Measurements from ENCODE around the gene ILDR1. TPM values are rescaled to one million over a fixed set of nuclear protein-coding genes. Genes with fewer than 3 reads are reported as not detected.

ILDR1 gene
- total and polyA plus RNA-seq, 2 of the 4 experiments (the other 2 are of a cell fraction): not detected

- H2BK15ac ChIP-seq (ENCODE audit: low read depth, low read length): no peak overlapping the region
- no TSS peak for BruUV-seq (replicated peaks)
- H2AK9ac ChIP-seq (replicated peaks; ENCODE audit: low read depth, low read length, poor library complexity): no peak overlapping the region
- no peak for TF ChIP-seq MAZ (IDR thresholded peaks at IDR 0.05; ENCODE audit: borderline replicate concordance, low read depth, low read length)
- TF ChIP-seq, protein P1, sequence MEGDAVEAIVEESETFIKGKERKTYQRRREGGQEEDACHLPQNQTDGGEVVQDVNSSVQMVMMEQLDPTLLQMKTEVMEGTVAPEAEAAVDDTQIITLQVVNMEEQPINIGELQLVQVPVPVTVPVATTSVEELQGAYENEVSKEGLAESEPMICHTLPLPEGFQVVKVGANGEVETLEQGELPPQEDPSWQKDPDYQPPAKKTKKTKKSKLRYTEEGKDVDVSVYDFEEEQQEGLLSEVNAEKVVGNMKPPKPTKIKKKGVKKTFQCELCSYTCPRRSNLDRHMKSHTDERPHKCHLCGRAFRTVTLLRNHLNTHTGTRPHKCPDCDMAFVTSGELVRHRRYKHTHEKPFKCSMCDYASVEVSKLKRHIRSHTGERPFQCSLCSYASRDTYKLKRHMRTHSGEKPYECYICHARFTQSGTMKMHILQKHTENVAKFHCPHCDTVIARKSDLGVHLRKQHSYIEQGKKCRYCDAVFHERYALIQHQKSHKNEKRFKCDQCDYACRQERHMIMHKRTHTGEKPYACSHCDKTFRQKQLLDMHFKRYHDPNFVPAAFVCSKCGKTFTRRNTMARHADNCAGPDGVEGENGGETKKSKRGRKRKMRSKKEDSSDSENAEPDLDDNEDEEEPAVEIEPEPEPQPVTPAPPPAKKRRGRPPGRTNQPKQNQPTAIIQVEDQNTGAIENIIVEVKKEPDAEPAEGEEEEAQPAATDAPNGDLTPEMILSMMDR (conservative IDR thresholded peaks at IDR 0.05; ENCODE audit: low read depth, low read length): no peak
- TF ChIP-seq, protein P2, sequence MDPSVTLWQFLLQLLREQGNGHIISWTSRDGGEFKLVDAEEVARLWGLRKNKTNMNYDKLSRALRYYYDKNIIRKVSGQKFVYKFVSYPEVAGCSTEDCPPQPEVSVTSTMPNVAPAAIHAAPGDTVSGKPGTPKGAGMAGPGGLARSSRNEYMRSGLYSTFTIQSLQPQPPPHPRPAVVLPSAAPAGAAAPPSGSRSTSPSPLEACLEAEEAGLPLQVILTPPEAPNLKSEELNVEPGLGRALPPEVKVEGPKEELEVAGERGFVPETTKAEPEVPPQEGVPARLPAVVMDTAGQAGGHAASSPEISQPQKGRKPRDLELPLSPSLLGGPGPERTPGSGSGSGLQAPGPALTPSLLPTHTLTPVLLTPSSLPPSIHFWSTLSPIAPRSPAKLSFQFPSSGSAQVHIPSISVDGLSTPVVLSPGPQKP (IDR thresholded peaks at IDR 0.05; ENCODE audit: borderline replicate concordance, low read depth, low read length): no peak
- TF ChIP-seq MAFK (IDR thresholded peaks at IDR 0.05; ENCODE audit: low read depth, low read length): no peak
- TF ChIP-seq CHD1 (IDR thresholded peaks at IDR 0.05; ENCODE audit: low read depth, low read length): no peak
- TF ChIP-seq FOS (IDR thresholded peaks at IDR 0.05; ENCODE audit: low read depth, low read length): no peak
- no peak for TF ChIP-seq SMC3 (IDR thresholded peaks at IDR 0.05; ENCODE audit: low read depth, low read length)
- TF ChIP-seq RFX5 (IDR thresholded peaks at IDR 0.05; ENCODE audit: low read depth, low read length): no peak
- no peak for TF ChIP-seq NFE2L2 (IDR thresholded peaks at IDR 0.05; ENCODE audit: low read depth, low read length)
- TF ChIP-seq CEBPB (IDR thresholded peaks at IDR 0.05; ENCODE audit: low read depth, low read length): no peak
- TF ChIP-seq POLR2A (IDR thresholded peaks at IDR 0.05; ENCODE audit: low read depth, low read length): no peak
- TF ChIP-seq, protein P3, sequence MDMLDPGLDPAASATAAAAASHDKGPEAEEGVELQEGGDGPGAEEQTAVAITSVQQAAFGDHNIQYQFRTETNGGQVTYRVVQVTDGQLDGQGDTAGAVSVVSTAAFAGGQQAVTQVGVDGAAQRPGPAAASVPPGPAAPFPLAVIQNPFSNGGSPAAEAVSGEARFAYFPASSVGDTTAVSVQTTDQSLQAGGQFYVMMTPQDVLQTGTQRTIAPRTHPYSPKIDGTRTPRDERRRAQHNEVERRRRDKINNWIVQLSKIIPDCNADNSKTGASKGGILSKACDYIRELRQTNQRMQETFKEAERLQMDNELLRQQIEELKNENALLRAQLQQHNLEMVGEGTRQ (IDR thresholded peaks at IDR 0.05; ENCODE audit: low read depth, low read length): no peak
- no peak for TF ChIP-seq RAD21 (IDR thresholded peaks at IDR 0.05; ENCODE audit: low read length)
- no peak for TF ChIP-seq MXI1 (IDR thresholded peaks at IDR 0.05; ENCODE audit: borderline replicate concordance, low read depth, low read length)
- TF ChIP-seq RCOR1 (IDR thresholded peaks at IDR 0.05; ENCODE audit: insufficient replicate concordance, low read length): no peak
- no peak for TF ChIP-seq BHLHE40 (IDR thresholded peaks at IDR 0.05; ENCODE audit: low read depth, low read length)
- no peak overlapping the region for H3K14ac ChIP-seq (replicated peaks; ENCODE audit: low read depth, low read length)
- WGBS, 2 experiments (ENCODE audit: extremely low coverage in 2 of 2, insufficient read length in 1 of 2): no CpG with 5 or more reads among the region's 1 CpG
- H2BK20ac ChIP-seq (ENCODE audit: low read depth, low read length): no peak overlapping the region
- H4K5ac ChIP-seq (ENCODE audit: low read depth, low read length): no peak overlapping the region
- no peaks in the 10 kb centered on the region for H3K9me3 ChIP-seq (ENCODE audit: control insufficient read depth, insufficient read depth, low read length)
- DNase-seq: no peak
- H3K27me3 ChIP-seq (ENCODE audit: control insufficient read depth, insufficient read depth, low read length): peaks cover 21% of the 10 kb centered on the region
- H3K23ac ChIP-seq (ENCODE audit: low read depth, low read length): no peak overlapping the region
- dilution Hi-C loops (cut with HindIII; ENCODE audit: low sequenced_read_pairs, unreplicated experiment) (no loop called here), intact Hi-C loops (cut with micrococcal nuclease) (no loop called here), in situ Hi-C loops (cut with MboI; ENCODE audit: low sequenced_read_pairs) (no loop called here)
- no peaks in the 10 kb centered on the region for H4K20me1 ChIP-seq (ENCODE audit: insufficient read depth, low read length)
- no peak overlapping the region for H3K18ac ChIP-seq (ENCODE audit: low read depth, low read length)
- no peak overlapping the region for H3K4ac ChIP-seq (ENCODE audit: low read depth, low read length)
- no peak overlapping the region for H4K8ac ChIP-seq (ENCODE audit: low read depth in 2 of 2, low read length in 2 of 2)
- H3K4me2 ChIP-seq (ENCODE audit: low read depth, low read length): no peak overlapping the region
- ChIA-PET POLR2A (ENCODE audit: unreplicated experiment) (no interaction called here), CTCF (no interaction called here)
- no peak overlapping the region for H2BK5ac ChIP-seq (ENCODE audit: low read depth, low read length, poor library complexity, severe bottlenecking)
- H3K56ac ChIP-seq (ENCODE audit: extremely low read depth, insufficient read depth, low read length): no peak overlapping the region
- H3K4me3 ChIP-seq (ENCODE audit: insufficient read depth, low read depth, low read length): no peak overlapping the region
- H2AFZ ChIP-seq (replicated peaks; ENCODE audit: low read length, poor library complexity): no peak overlapping the region
- no peak overlapping the region for H3K9ac ChIP-seq (ENCODE audit: low read depth, low read length)
- no peaks in the 10 kb centered on the region for H3K9me1 ChIP-seq (ENCODE audit: insufficient read depth, low read length)
- ATAC-seq (ENCODE audit: low read depth): no peak
- H3K79me1 ChIP-seq (ENCODE audit: low read depth in 1 of 2, low read length in 2 of 2): no peaks in the 10 kb centered on the region
- no peaks in the 10 kb centered on the region for H3K4me1 ChIP-seq (ENCODE audit: control insufficient read depth, insufficient read depth, low read length)
- no peak overlapping the region for H3K27ac ChIP-seq (ENCODE audit: insufficient read depth, low read length)
- H3K36me3 ChIP-seq (ENCODE audit: control insufficient read depth, insufficient read depth, low read length): no peaks in the 10 kb centered on the region
- H4K91ac ChIP-seq (ENCODE audit: insufficient read depth, low read depth, low read length): no peak overlapping the region
- no peak overlapping the region for H2BK120ac ChIP-seq (ENCODE audit: low read depth, low read length)
- no peak overlapping the region for H2AK5ac ChIP-seq (ENCODE audit: low read depth, low read length)
Measured at GRCh38 chr3:122021037-122021436, 1.0 kb downstream of the ILDR1 start.
